Type B pancreatic cell (in vitro differentiated cells): ENCODE data around the gene TTLL11. TPM values are rescaled to one million over a fixed set of nuclear protein-coding genes. Genes with fewer than 3 reads are reported as not detected.

ENCODE experiments used
- DNase-seq: peaks from one replicate; pipeline ENCODE4 v3.0.0; 2021; ENCODE audit warnings: mixed read lengths; ENCODE audit not compliant: unreplicated experiment; ENCODE audit errors: extremely low spot score
- H3K27ac Mint-ChIP-seq: 2 replicates; pipeline ENCODE4 v1.8.0; 2021; ENCODE audit warnings: mild to moderate bottlenecking, mixed read lengths
- H3K27me3 Mint-ChIP-seq: 2 replicates; pipeline ENCODE4 v1.8.0; 2021; ENCODE audit warnings: mixed read lengths
- H3K36me3 Mint-ChIP-seq: 2 replicates; pipeline ENCODE4 v1.8.0; 2021; ENCODE audit warnings: mixed read lengths
- H3K4me1 Mint-ChIP-seq: one replicate; pipeline ENCODE4 v1.8.0; 2021; ENCODE audit warnings: mixed read lengths; ENCODE audit not compliant: unreplicated experiment
- H3K4me3 Mint-ChIP-seq: 2 replicates; pipeline ENCODE4 v1.8.0; 2021; ENCODE audit warnings: mild to moderate bottlenecking, mixed read lengths
- H3K9me3 Mint-ChIP-seq: 2 replicates; pipeline ENCODE4 v1.8.0; 2021; ENCODE audit warnings: mixed read lengths
- CTCF ChIP-seq: fragments of 200-600 bp; sonication (generic); conservative IDR thresholded peaks from 2 replicates; pipeline ENCODE4 v1.5.0; 2021; ENCODE audit warnings: antibody characterized with exemption, mild to moderate bottlenecking
- total RNA-seq: library from RNA; stranded (reverse); gene quantifications from 2 replicates; pipeline ENCODE4 v1.2.1, GENCODE V29; 2021; ENCODE audit warnings: low replicate concordance

TTLL11 gene
- total RNA-seq, 1 donor from 2014 or later, result 8.6 TPM

GRCh38 chr9:122126331-122127261 is 33.5 kb upstream of the TTLL11 start:
- Mint-ChIP-seq H3K27ac (no peak overlapping the region), H3K36me3 (no peaks in the 10 kb centered on the region), H3K27me3 (peaks cover 61% of the 10 kb centered on the region), H3K4me3 (peak overlapping the region; percentile 83), H3K4me1 (peaks cover 21% of the 10 kb centered on the region), H3K9me3 (no peaks in the 10 kb centered on the region)
- no peak for DNase-seq
- TF ChIP-seq CTCF, result peak; percentile 23

- Mint-ChIP-seq H3K4me3 (peak overlapping the region; percentile 83), H3K36me3 (no peaks in the 10 kb centered on the region), H3K27ac (no peak overlapping the region), H3K4me1 (peaks cover 15% of the 10 kb centered on the region), H3K27me3 (peaks cover 53% of the 10 kb centered on the region), H3K9me3 (no peaks in the 10 kb centered on the region)
- DNase-seq, result no peak
- TF ChIP-seq CTCF, result no peak
Observed at GRCh38 chr9:122125509-122126330, 32.6 kb upstream of the TTLL11 start.

- no peaks in the 10 kb centered on the region for H3K36me3 Mint-ChIP-seq
- H3K9me3 Mint-ChIP-seq, result no peaks in the 10 kb centered on the region
- H3K27me3 Mint-ChIP-seq, result peaks cover 50% of the 10 kb centered on the region
- peak; percentile 97 for TF ChIP-seq CTCF
- peak; percentile 90 for DNase-seq
- peak overlapping the region; percentile 76 for H3K4me3 Mint-ChIP-seq
- no peak overlapping the region for H3K27ac Mint-ChIP-seq
- peaks cover 15% of the 10 kb centered on the region for H3K4me1 Mint-ChIP-seq
Observed at GRCh38 chr9:122125158-122125508, 32.0 kb upstream of the TTLL11 start.

GRCh38 chr9:122124528-122124927 is 31.4 kb upstream of the TTLL11 start:
- no peaks in the 10 kb centered on the region for H3K9me3 Mint-ChIP-seq
- DNase-seq, result no peak
- H3K36me3 Mint-ChIP-seq, result no peaks in the 10 kb centered on the region
- no peak for TF ChIP-seq CTCF
- no peak overlapping the region for H3K4me3 Mint-ChIP-seq
- peaks cover 47% of the 10 kb centered on the region for H3K27me3 Mint-ChIP-seq
- peaks cover 15% of the 10 kb centered on the region for H3K4me1 Mint-ChIP-seq
- no peak overlapping the region for H3K27ac Mint-ChIP-seq

- Mint-ChIP-seq H3K36me3 (no peaks in the 10 kb centered on the region), H3K4me1 (peaks cover 15% of the 10 kb centered on the region), H3K27me3 (peaks cover 42% of the 10 kb centered on the region)
Observed at GRCh38 chr9:122124048-122124447, 30.9 kb upstream of the TTLL11 start.

More at GRCh38 chr9:122124048-122124447, 30.9 kb upstream of the TTLL11 start:
- no peak overlapping the region for H3K4me3 Mint-ChIP-seq
- no peaks in the 10 kb centered on the region for H3K9me3 Mint-ChIP-seq
- no peak overlapping the region for H3K27ac Mint-ChIP-seq
- DNase-seq, result no peak
- no peak for TF ChIP-seq CTCF
